Stimulated activated CD4-positive, alpha-beta T cell treated with anti-CD3 and anti-CD28 coated beads, TNF-alpha, amount 100 ng/mL, for 4 hours (primary cell): ENCODE results near the gene ITPR1.

ENCODE experiments used
- DNase-seq, 3 experiments: peaks; one replicate each; pipeline ENCODE4 v3.0.0-alpha.2; 2020; ENCODE audit warnings: low read depth in 3 of 3

The ITPR1 gene

DNA sequence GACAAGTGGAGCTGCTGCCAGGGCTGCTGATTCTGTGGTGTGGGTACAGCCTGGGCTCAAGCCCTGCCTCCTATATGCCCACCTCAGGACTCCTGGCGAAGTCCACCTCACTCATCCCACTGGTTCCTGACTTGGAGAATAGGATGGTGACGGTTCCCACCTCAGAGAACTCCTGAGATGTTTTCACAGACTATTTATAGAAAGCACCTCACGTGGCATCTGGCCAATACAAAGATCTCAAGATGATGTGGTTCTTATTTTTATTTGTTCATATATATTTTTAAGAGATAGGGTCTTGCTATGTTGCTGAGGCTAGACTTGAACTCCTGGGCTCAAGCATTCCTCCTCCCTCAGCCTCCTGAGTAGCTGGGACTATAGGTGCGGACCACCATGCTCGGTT, 249.2 kb downstream of the ITPR1 start:
- no peak for DNase-seq

GRCh38 chr3:4743371-4743770, 250.2 kb downstream of the ITPR1 start:
- no peak for DNase-seq

GRCh38 chr3:4744405-4745234, 251.5 kb downstream of the ITPR1 start:
- DNase-seq = no peak

DNA sequence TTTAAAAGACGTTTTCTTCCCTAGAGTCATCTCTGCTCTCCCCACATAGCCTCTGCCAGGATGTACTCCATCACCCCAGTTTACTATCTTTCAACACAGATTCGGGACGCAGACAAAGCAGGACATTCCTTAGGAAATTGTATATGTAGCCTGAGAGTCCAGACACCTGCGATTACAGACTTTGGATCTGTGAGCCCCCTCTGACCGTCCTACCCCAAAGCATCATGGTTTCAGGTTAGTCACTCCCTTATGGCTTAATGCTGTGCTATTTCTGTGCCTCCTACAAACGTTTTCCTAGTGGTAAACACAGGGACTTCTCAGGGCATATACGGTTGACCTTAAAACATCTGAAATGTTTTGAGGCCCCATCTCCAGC, 252.1 kb downstream of the ITPR1 start:
- no peak for DNase-seq

DNA sequence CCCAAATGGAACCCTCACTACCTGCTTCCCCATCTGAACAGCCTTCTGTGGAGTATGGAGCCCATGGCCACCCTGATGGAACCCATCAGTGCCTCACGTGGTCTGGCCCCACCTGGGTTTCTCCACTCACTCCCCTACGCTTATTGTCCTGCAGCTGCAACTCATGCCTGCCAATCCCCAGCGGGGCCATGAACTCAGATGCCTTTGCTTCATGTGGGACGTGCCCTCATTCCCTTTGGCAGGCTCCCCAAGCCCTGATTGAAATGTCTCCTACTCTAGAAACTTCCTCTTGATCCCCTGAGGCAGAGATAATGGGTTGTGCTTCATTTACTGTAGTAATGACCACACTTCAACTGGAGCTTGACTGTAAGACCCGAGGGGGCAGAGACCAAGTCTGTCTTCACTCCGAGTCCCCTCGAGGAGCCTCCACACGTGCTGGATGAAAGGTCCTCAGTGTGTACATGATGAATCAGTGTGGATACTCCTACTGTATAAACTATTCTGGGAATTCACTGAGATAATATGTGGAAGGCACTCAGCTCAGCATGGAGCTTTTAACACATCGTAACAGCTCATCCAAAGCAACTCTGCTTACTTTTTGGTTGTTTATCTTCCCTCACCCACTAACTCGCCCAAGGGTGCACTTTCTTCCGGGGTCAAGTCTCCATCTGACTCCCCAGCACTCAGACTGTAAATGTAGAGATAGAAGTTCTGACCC, 253.3 kb downstream of the ITPR1 start:
- no peak for DNase-seq

GRCh38 chr3:4748127-4748526, 255.0 kb downstream of the ITPR1 start:
- no peak for DNase-seq

GRCh38 chr3:4748701-4749378, 255.7 kb downstream of the ITPR1 start:
- DNase-seq = no peak

GRCh38 chr3:4749567-4750002, 256.4 kb downstream of the ITPR1 start:
- DNase-seq = no peak

- DNase-seq = no peak
Observed at GRCh38 chr3:4750306-4750968, 257.3 kb downstream of the ITPR1 start.

DNA sequence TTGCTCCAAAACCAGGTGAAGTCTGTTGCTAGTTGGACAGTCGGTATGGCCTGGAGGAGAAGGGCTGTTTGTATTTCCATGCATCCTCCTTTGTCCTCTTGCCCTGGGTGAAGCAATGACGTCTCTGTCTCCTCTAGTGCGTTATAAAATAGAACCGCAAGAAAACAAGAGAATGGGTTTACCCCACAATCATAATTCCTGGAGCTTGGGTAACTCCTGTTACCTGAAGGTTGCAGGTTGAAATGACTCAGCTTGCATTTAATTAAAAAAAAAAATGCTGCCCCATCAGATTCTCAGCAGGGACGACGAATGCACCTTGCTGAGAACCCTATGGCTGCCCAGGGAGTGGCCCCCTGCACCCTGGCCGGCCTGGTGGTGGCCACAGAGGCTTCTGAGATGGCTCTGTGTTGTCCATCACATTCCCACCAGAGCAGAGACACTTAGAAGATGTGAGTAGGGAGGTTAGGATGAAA, 257.9 kb downstream of the ITPR1 start:
- DNase-seq = no peak

GRCh38 chr3:4751502-4752101, 258.5 kb downstream of the ITPR1 start:
- no peak for DNase-seq

DNA sequence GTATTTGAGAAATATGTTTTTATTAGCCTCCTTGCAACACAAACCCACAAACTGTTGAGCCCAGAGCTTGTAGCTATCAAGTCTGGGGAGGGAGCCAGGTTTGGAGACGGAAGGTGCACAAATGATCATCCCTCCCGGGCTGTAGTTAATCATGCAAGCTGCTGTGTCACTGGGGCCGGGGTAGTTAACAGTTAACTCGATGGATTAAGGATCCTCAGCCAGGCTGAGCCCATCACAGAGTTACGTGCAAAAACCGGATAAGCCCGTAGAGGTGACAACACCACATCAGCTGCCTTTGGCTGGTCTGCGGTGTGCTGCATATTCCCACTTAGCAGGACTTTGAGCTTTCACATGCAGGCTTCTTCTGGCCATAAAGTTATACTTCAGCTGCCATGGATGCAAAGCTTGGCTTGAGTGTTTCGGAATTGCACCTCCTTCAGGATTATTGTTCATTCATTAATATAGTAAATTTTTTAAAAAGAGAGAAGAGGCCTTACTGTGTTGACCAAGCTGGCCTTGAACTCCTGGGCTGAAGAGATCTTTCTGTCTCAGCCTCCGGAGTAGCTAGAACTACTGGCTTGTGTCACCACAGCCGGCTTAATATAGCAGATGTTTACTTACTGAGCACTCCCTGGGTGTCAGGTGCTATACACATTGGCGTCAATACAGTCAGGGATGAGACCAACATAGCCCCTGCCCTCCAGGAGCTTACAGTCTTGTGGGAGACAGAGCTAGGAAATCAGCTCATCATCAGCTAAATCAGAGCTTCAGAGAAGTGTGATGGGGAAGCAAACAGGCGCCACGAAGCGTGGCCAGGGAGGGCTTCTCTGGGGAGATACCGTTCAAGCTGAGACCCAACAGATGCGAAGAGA, 259.3 kb downstream of the ITPR1 start:
- no peak for DNase-seq

GRCh38 chr3:4753073-4753691, 260.0 kb downstream of the ITPR1 start:
- DNase-seq = no peak

- DNase-seq = no peak
Observed at GRCh38 chr3:4754180-4755086, 261.3 kb downstream of the ITPR1 start.

DNA sequence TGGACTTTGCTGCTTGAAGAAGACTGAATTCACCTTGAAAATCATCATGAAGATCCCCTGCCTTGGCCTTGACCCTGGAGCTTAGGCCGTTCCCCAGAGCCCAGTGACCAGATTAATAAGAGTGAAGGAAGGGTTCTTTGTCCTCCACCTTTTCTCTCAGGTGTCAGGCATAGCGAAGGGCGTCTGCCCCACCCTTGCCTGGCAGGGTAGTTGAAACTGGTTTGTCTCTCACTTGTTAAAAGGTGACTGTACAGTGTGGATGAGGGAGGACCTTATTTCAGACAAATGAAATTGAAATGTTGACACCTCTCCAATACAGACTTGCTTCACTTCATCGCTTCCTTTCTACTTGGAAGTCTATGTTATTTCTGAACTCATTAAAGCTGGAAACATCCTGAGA, 262.4 kb downstream of the ITPR1 start:
- DNase-seq = no peak

DNA sequence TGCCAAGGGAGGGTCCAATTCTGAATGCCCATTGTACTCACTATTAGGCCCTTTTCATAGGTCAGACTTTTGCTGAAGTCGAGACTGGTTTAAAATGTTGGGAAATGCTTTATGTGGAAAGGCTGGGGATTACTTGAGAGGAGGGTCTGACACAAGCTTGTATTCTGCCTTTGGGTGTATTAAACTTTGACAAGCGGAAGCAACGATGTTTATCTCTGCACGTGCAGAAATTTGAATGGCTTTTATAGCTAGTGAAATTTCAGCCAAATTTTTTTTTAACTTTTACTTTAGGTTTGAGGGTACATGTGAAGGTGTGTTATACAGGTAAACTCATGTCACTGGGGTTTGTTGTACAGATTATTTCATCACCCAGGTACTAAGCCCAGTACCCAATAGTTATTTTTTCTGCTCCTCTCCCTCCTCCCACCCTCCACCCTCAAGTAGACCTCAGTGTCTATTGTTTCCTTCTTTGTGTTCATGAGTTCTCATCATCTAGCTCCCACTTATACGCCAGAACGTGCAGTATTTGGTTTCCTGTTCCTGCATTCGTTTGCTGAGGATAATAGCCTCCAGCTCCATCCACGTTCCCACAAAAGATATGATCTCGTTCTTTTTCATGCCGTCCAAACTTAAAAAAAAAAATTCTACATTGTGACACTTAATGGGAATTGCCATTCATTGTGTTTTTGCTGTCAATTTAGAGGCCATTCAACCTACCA, 263.1 kb downstream of the ITPR1 start:
- DNase-seq = no peak

- no peak for DNase-seq
Observed at GRCh38 chr3:4756855-4757574, 263.9 kb downstream of the ITPR1 start.
